Head of caudate nucleus (tissue), 42 donors: ENCODE results near the gene PEX11G.
A peak's percentile ranks its signal among the peaks of the same experiment; 100 is the strongest.

ENCODE experiments used
- DNase-seq, 42 donors: peaks; one replicate each; pipeline versions ENCODE4 v3.0.0 to v3.0.0-alpha.2; 2020 to 2021; ENCODE audit warnings: mixed read lengths in 7 of 42
- intact Hi-C: fragments of 100-400 bp; cut with DNase I; formaldehyde crosslinking; loops from one replicate; pipeline ENCODE4 v1.15.0; 2022

PEX11G gene

DNA sequence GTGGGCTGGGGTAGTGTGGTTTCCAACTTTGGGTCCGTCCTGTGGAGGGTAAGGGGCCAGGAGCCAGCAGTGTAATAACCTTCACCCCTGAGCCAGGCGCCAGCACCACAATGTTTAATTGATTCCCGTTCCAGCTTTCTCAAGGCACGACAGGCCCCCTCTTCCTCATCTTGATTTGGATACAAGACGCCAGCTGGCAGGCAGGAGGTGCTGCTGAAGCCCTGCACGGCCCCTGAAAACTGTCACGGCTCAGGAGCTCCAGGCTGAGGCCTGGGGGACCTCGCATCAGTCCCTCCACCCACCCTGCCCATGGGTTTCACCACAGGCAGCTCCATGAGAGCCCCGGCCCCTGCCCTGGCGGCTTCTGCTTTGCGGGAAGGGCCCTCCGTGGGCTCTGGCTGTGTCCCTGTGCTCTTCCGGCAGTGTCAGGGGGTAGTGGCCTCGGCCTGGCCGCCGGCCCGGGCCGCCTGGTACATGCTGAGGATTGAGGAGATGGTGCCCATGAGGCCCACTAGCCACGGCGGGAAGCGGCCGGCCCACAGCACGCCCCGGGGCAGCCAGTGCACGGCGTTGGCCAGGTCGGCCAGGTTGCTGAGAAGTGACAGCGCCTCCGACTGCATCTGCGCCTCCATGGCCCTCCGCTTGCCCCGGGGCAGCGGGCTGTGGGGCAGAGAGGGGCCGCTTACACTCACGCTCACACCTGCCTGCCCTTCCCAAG, 11.9 kb downstream of the PEX11G start:
- intact Hi-C loops = no loop called here
- DNase-seq = no peak

DNA sequence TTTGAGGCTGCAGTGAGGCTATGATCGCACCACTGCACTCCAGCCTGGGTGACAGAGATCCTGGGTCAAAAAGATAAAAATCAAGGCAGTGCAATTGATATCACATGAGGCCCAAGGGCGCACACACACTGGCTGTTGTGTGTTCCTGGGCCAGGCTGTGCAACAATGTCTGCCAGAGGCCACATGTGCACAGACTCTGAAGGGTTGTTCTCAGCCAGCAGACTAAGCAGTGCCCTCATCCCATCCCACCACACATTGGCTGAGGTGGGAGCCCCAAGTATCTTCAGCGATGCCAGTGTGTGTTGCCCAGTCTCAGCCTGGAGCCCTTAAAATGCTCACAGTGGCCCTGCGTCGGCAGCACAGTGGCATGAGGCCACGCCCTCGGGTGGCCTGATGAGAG, 12.6 kb downstream of the PEX11G start:
- no peak for DNase-seq
- intact Hi-C loops = no loop called here

DNA sequence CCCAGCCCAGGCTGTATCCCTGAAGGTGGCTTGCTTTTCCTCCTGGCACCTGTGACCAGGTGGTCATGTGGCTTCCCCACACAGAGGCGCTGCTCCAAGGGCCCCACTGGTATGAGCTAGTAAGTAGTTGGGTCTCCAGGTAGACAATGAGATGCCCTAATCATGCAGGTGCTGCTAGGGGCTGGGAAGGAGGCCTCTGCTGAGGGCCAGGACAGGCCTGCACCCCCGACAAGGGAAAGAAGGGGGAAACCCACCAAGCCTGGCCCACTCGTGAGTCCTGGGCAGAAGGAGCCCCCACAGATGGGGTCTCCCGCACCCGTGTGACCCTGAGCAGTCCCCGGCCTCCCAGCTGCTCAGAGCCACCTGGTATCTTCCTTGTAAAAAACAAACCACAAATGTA, 13.2 kb downstream of the PEX11G start:
- DNase-seq = no peak
- intact Hi-C loops = no loop called here

DNA sequence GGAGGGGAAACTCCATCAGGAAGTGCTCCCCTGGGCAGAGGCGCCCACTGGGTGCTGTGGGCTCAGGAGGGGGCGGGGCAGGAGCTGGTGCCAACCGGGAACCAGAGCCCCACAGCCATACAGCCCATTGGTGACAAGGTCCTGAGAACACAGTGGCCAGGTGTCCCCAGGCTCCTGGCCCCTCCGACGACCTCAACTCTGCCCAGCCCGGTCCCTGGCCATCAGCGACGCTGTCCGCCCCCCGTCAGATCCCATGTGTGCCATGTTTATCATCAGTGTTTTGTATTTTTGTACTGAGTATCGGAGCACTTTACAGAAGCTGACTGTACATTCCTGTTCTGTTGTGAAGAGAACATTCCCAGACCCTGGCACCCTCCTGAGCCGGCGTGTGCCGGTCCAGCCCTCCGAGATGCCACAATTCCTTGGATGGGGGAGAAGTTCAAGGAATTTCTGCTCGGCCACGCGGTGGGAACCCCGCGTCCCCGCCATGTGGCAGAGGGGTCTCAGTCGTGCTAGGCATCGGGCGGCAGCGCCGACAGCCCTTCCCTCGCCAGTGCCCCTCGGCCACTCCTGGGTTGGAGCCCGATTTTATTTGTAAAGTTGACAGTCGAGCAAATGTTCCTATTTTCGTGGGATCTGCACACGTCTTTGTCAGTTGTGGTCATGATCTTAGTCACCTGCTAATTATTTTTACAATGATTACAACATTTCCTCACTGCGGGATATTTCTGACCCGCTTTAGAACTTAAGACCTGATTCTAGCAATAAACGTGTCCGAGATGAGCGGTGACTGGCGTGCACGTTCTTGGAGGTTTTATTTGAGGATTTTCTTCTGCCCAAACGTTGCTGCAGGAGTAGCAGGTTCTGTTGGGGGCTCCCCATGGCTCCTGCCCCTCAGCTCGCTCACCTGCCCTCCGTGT, 16.9 kb downstream of the PEX11G start:
- intact Hi-C loops = no loop called here
- no peak for DNase-seq

DNA sequence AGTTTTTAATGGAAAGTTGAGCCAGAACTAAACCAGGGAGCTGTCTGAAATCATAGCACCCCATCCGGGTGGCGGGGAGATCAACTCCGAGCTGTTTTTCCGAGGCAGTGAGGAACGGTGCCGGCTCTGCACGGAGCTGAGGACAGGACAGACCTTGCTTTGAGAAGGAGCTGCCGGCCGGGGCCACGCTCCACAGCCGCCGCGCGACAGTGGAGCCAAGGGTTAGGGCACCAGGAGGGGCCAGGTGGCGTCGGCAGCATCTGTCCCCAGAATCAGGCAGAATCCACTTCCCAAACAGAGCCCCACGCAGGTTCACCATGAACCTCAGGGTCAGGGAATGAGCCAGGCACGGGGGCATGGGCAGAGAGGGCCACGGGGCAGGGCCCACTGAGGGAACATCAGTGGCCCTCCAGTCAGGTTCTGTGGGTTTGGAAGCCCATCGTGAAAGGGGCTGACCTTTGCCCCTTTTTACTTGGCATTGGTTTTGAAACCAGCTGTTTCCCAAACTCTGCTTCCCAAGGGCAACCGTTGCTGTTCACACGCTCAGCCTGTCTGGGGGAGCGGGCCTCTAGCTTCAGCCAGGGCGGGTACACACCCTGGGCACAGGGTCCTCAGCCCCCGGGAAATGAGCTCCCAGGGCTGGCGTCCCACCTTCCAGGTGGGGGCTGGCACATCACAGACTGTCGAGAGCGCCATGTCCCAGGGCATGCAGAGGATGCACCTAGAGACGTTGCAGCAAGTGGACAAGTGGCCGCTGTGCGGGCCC, 18.1 kb downstream of the PEX11G start:
- intact Hi-C loops = no loop called here
- no peak for DNase-seq

DNA sequence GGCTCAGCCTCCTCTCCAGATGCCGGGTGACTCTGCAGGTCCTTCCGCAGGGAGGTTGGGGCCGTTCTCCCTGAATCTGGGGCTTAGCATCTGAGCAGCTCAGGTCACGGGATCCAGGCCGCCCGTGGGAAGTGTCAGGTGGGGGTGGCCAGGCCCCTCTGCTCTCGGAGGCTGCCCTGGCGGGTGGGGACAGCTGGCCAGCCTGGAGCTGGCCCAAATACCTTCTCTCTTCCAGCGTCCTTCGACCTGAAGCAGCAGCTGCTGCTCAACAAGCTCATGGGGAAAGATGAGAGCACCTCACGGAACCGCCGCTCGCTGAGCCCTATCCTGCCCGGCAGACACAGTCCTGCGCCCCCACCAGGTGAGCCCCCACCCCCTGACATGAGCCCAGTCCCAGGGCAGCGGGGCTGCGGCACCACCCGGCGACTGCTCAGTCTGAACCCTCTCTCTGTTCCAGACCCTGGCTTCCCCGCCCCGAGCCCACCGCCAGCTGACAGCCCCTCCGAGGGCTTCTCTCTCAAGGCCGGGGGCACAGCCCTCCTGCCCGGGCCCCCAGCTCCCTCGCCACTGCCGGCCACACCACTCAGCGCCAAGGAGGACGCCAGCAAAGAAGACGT, 19.1 kb downstream of the PEX11G start:
- DNase-seq = no peak
- intact Hi-C loops = no loop called here

DNA sequence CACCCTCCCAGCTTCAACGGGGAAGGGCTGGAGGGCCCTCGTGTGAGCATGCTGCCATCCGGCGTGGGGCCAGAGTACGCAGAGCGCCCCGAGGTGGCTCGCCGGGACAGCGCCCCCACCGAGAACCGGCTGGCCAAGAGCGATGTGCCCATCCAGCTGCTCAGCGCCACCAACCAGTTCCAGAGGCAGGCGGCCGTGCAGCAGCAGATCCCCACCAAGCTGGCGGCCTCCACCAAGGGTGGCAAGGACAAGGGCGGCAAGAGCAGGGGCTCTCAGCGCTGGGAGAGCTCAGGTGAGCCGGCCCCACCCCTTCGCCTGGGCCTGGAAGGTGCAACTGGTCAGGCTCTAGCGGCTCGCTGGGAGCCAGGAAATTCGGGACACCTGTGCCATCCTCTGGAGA, 20.0 kb downstream of the PEX11G start:
- intact Hi-C loops = no loop called here
- no peak for DNase-seq

DNA sequence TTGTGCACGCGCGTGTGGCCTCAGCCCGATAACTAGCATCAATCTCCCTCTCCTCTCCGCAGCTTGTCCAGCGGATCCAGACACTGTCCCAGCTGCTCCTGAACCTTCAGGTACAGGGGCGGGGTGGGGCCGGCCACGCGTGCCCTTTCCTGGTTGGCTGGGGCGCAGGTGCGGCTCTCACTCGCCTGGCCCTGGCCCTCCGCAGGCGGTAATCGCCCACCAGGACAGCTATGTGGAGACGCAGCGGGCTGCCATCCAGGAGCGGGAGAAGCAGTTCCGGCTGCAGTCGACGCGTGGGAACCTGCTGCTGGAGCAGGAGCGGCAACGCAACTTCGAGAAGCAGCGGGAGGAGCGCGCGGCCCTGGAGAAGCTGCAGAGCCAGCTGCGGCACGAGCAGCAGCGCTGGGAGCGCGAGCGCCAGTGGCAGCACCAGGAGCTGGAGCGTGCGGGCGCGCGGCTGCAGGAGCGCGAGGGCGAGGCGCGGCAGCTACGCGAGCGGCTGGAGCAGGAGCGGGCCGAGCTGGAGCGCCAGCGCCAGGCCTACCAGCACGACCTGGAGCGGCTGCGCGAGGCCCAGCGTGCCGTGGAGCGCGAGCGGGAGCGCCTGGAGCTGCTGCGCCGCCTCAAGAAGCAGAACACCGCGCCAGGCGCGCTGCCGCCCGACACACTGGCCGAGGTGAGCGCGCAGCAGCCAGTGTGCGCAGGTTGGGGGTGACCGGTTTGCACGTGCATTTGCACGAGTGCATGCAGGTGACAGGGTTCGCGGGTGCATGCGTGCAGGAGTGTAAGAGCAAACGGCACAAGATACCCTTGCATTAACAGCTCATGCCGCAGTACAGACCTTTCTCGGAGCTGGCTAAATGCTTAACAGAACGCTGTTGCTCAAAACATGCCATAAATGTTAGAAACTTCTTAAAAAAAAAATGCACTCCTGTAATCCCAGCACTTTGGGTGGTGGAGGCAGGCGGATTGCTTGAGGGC, 21.5 kb downstream of the PEX11G start:
- intact Hi-C loops = no loop called here
- no peak for DNase-seq

DNA sequence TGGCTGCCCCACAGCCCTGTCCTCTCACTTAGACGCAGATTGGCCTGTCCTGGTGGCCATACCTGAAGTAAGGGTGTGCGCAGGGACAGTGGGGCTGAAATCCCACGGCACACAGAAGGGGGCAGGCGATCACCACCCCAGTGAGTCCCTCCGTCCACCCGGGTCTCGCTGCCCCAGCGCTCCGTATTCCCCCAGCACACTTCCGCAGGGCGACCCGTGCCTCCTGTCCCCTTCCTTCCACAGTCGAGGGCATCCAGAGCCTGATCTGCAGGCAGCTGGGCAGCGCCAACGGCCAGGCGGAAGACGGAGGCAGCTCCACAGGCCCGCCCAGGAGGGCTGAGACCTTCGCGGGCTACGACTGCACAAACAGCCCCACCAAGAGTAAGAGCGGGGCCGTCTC, 25.3 kb downstream of the PEX11G start:
- intact Hi-C loops = no loop called here

DNA sequence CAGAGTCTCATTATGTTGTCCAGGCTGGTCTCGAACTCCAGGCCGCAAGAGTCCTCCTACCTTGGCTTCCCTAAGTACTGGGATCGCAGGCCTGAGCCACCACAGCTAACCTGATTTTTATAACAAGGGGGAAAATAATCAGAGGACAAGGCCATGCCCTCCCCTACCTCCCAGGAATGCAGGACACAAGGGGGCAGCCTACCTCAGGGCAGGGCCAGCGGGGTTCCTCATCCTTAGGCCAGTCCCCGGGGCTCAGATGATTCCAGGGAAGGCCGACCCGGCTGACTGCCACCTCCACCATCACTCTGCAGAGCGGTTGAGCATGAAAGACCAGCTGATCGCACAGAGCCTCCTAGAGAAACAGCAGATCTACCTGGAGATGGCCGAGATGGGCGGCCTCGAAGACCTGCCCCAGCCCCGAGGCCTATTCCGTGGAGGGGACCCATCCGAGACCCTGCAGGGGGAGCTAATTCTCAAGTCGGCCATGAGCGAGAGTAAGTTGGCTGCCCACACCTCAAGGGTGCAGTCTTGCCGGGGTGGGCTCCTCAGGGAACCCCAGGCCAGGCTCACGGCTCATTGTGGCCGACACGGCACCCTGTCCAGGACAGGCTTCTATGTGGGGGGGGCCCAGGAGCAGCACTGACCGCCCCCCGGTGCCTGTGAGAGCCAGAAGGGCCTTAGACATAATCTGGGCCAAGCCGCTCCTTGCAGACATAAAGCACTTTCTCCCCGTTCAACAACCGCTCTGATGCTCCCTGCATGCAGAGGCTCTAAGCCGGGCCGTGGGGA, 26.8 kb downstream of the PEX11G start:
- peak in 1 of 42 donors; percentile 24 for DNase-seq
- intact Hi-C loops = no loop called here

More for the DNA sequence above, 25.3 kb downstream of the PEX11G start:
- DNase-seq = no peak

DNA sequence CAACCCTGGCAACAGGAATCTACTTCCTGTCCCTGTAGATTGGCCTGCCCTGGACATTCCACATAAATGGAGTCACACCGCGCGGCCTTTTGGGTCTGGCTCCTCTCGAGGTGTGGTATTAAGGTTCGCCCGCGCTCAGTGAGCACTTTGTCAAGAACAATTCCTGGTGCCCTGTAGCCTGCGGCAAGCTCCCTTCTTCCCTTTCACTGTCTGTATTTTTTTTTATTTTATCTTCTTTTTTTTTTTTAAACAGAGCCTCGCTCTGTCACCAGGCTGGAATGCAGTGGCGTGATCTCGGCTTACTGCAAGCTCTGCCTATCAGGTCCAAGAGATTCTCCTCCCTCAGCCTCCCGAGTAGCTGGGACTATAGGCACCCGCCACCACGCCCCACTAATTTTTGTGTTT, 28.3 kb downstream of the PEX11G start:
- no peak for DNase-seq
- intact Hi-C loops = no loop called here

DNA sequence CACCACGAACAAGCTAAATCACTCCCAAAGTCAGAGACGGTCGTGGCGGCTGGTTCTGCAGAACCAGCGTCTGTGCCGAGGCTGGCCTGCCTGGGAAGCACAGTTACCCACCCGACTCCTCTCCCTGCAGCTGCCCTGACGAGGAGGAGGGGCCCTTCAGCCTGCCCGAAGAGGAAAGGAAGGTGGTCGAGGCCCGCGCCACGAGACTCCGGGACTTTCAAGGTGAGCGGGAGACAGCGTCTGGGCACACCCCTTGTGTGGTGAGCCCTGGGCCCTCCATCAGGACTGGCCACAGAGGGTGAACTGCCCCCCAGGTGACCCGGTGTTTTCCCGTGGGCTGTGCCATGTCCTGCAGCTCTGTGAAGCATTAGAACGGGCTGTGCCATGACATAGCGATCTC, 29.1 kb downstream of the PEX11G start:
- intact Hi-C loops = no loop called here

DNA sequence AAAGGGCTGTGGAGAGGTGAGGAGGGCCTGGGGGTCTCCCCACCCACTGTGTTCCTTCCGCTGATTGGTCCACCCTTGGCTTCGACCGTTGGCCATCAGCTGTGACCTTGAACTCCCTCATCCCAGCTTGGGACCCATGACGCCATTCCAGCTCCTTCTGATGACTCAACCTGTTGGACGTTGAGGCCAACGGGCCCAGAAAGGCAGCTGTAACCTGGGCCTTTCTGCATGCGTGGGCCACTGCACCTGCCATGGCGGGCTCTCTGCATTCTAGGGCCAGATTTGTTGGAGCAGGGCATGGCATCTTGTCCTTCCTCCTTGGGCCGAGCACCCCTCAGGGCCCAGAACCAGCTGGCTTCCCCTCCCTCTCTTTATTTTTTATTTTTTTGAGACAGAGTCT, 30.2 kb downstream of the PEX11G start:
- intact Hi-C loops = no loop called here

More for the DNA sequence above, 29.1 kb downstream of the PEX11G start:
- no peak for DNase-seq

DNA sequence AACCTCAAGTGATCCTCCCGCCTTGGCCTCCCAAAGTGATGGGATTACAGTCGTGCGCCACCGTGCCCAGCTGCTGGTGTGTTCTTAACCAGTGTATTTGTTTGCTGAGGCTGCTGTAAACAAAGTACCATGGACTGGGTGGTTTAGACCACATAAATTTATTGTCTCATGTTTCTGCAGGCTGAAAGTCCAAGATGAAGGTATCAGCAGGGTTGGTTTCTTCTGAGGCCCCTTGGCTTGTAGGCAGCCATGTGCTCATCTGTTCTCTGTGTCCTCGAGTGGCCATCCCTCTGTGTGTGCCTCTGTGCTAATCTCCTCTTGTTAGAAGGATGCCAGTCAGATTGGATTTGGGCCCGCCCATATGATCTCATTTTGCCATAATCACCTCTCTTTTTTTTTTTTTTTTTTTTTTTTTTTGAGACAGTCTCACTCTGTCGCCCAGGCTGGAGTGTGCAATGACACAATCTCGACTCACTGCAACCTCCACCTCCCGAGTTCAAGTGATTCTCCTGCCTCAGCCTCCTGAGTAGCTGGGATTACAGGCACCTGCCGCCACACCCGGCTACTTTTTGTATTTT, 31.8 kb downstream of the PEX11G start:
- no peak for DNase-seq
- intact Hi-C loops = no loop called here

More for the DNA sequence above, 30.2 kb downstream of the PEX11G start:
- DNase-seq = no peak

DNA sequence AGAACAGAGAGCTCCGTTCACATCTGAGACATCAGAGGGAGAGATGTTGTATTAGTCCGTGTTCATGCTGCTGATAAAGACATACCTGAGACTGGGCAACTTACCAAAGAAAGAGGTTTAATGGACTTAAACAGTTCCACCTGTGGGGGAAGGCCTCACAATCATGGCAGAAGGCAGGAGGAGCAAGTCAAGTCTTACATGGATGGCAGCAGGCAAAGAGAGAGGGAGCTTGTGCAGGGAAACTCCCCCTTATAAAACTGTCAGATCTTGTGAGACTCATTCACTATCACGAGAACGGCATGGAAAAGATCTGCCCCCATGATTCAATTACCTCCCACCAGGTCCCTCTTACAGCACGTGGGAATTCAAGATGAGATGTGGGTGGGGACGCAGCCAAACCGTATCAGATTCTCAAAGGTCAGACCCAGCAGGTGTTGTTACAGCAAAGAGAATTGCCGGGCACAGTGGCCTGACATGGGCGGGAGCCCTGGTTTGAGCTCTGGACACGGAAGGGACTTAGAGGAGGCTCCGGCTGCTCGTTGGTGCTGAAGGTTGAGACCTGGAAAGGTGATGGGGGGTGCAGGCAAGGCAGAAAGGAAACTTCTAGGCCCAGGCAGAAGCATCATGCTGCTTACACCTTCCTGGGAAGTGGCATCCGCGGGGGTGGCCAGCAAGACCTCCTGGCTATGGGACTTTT, 33.1 kb downstream of the PEX11G start:
- no peak for DNase-seq
- intact Hi-C loops = no loop called here

DNA sequence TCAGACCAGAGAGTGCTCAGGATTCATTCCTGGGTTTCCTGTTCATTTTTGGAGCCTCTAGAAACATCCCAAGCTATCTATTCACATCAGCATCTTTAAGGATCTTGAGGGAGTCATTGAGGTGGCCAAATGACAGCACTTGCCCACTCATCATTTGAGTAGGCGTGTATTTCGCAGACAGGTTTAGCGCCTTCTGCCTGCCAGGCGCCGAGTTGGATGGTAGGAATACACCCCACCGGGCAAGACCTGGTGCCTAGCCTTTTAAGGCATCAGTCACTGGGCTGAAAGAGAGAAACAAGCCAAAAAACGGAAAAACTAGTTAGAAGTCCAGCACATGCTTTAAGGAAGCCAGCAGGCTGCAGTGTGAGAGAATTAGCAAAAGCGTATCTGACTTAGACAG, 33.8 kb downstream of the PEX11G start:
- intact Hi-C loops = no loop called here
- no peak for DNase-seq
